ENCODE data around the gene KCND2.

GRCh38 chr7:120775755-120776154, 502.8 kb downstream of the KCND2 start:
- TF ChIP-seq EZH2 (IDR thresholded peaks at IDR 0.05; ENCODE audit: borderline replicate concordance, low read depth, low read length, severe bottlenecking): no peak
- TF ChIP-seq CTCF (IDR thresholded peaks at IDR 0.05; ENCODE audit: borderline replicate concordance, extremely low read depth, low read length, poor library complexity, severe bottlenecking): no peak

All from DND-41 (cell line).